HAP-1 (cell line): ENCODE results near the gene HIPK2.

Experiments used
- DNase-seq, 2 experiments: peaks; one replicate each; pipeline ENCODE4 v3.0.0-alpha.2; 2016 to 2020; ENCODE audit warnings: low spot score in 2 of 2
- H3K27me3 ChIP-seq: fragments of 250-450 bp; sonication (Bioruptor Pico); 2 replicates; pipeline ENCODE4 v1.5.1; 2020; ENCODE audit warnings: low read depth, mild to moderate bottlenecking, moderate library complexity
- H3K36me3 ChIP-seq: fragments of 250-450 bp; sonication (Bioruptor Pico); replicated peaks from 2 replicates; pipeline ENCODE4 v1.5.1; 2020; ENCODE audit warnings: mild to moderate bottlenecking
- H3K4me1 ChIP-seq: fragments of 250-450 bp; sonication (Bioruptor Pico); 2 replicates; pipeline ENCODE4 v1.5.1; 2020; ENCODE audit warnings: mild to moderate bottlenecking
- H3K4me3 ChIP-seq: fragments of 250-450 bp; sonication (Bioruptor Pico); 2 replicates; pipeline ENCODE4 v1.5.1; 2020; ENCODE audit warnings: mild to moderate bottlenecking, moderate library complexity
- H3K9me3 ChIP-seq: fragments of 250-450 bp; sonication (Bioruptor Pico); 2 replicates; pipeline ENCODE4 v1.5.1; 2020; ENCODE audit warnings: mild to moderate bottlenecking, moderate library complexity
- in situ Hi-C: fragments of 300-500 bp; cut with MboI; formaldehyde crosslinking; loops from 3 replicates; pipeline ENCODE4 v1.14.3; 2020; ENCODE audit warnings: low sequenced_read_pairs, inconsistent platforms, mixed read lengths

HIPK2 gene

DNA sequence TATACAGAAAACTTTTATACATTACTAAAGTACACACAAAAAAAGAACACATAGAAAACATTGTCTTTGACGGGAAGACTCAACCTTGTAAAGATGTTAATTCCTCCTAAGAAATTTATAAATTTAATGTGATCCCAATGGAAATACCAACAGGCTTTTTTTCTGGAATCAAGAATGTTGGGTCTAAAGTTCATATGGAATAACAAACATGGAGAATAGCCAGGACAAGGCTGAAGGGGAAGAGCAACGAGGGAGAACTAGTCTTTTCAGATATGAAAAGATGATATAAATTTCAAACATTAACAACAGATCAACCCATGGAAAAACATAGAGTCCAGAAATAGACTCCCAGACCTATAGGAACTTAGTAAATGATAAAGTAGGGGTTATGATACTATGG is 19.8 kb downstream of the HIPK2 start:
- Histone ChIP-seq H3K36me3 (no peaks in the 10 kb centered on the region), H3K9me3 (no peaks in the 10 kb centered on the region), H3K27me3 (no peaks in the 10 kb centered on the region), H3K4me1 (peaks cover 3% of the 10 kb centered on the region; the same call in 1 of the 2 replicates), H3K4me3 (no peak overlapping the region)
- DNase-seq = no peak
- in situ Hi-C loops = no loop called here

DNA sequence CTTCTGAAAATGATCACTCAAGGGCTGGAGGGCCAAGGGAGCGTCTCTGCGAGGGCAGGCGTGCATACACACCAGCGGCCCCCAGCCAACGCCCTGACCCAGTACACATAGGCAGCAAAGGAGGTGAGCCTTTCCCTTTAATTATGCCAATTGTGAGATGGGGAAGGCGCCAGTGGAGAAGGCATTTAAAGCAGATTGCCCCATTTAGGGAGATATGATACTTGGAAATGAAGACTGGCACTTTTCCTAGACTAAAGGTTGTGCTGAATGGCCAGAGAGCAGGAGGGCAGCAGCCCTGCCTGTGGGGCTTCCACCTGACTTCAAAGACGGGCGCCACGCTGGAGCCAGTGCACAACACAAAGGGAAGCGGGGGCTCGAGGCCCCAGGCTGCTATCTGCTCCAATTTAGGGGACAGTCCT is 24.1 kb downstream of the HIPK2 start:
- no peak for DNase-seq
- in situ Hi-C loops = no loop called here
- H3K36me3 ChIP-seq = no peaks in the 10 kb centered on the region
- H3K4me1 ChIP-seq = peaks cover 3% of the 10 kb centered on the region; the same call in 1 of the 2 replicates
- H3K9me3 ChIP-seq = no peaks in the 10 kb centered on the region
- no peaks in the 10 kb centered on the region for H3K27me3 ChIP-seq
- no peak overlapping the region for H3K4me3 ChIP-seq

DNA sequence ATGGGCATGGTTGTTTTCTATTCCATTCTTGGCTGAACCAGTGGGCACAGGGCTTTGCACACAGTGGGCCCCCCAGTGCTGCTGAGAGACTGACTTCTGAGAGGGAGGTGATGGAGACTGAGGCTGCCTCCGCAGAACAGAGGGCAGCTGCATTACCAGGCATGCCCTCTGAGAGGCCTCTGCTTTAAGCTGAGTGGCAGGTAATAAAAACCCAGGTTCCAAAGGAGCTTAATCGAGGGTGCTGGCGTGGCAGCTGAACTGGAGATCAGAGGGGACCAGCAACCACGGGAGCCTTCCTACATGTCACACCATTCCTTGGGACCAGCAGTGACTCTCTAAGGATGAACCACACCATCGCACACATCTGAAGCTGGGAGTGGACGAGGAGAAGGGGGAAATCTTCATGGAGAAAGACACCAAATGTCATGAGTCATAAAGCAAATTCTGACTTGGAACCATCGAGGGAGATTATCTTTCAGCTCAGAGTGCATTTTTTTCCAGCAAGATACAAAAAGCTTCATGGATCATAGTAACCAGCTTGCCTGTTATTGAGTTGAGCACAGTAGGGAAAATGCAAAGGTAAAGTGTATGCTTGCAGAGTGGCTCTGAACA is 24.6 kb downstream of the HIPK2 start:
- peaks cover 3% of the 10 kb centered on the region; the same call in 1 of the 2 replicates for H3K4me1 ChIP-seq
- no peak for DNase-seq
- H3K9me3 ChIP-seq = no peaks in the 10 kb centered on the region
- H3K4me3 ChIP-seq = no peak overlapping the region
- H3K27me3 ChIP-seq = no peaks in the 10 kb centered on the region
- in situ Hi-C loops = no loop called here
- H3K36me3 ChIP-seq = no peaks in the 10 kb centered on the region

DNA sequence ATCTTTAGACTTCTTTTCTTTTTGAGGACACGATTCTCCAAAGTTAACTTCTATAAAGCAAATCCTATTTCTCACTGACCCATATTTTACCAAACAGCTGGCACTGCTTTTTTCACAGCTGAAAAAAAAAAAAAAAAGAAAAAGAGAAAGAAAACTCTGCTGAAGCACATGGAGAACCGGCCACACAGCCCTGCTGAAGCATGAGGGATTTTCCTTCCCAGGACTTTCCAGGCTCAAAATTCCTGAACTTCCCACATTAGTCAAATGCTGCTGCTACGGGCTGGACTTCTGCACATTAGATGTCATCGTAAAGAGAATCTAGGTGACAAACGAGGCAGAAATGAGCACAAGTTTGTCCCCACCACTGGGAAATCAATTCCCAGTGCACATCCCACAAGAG is 25.2 kb downstream of the HIPK2 start:
- Histone ChIP-seq H3K36me3 (no peaks in the 10 kb centered on the region), H3K4me3 (no peak overlapping the region), H3K27me3 (no peaks in the 10 kb centered on the region), H3K4me1 (no peaks in the 10 kb centered on the region; the same call in 1 of the 2 replicates), H3K9me3 (no peaks in the 10 kb centered on the region)
- in situ Hi-C loops = no loop called here
- DNase-seq = no peak

DNA sequence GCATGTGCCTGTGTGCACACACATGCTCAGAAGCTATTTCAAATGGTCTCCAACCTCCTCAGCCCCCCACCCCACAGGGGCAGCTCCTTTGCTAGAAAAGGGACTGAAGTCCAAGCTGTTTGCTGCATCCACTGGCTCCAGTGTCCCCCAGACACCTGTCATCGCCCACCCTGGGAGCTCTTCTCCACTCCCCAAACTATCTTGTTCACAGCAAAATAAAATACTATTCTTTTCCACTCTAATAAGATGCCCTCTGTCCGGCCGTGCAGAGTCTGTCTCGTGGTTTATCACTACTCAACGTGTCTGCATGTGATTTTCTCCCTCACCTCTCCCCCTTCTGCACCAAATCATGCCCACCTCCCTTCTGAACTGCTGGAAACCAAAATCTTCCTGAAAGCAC is 25.6 kb downstream of the HIPK2 start:
- H3K27me3 ChIP-seq = no peaks in the 10 kb centered on the region
- H3K9me3 ChIP-seq = no peaks in the 10 kb centered on the region
- in situ Hi-C loops = no loop called here
- H3K36me3 ChIP-seq = no peaks in the 10 kb centered on the region
- H3K4me1 ChIP-seq = no peaks in the 10 kb centered on the region
- H3K4me3 ChIP-seq = no peak overlapping the region
- no peak for DNase-seq

DNA sequence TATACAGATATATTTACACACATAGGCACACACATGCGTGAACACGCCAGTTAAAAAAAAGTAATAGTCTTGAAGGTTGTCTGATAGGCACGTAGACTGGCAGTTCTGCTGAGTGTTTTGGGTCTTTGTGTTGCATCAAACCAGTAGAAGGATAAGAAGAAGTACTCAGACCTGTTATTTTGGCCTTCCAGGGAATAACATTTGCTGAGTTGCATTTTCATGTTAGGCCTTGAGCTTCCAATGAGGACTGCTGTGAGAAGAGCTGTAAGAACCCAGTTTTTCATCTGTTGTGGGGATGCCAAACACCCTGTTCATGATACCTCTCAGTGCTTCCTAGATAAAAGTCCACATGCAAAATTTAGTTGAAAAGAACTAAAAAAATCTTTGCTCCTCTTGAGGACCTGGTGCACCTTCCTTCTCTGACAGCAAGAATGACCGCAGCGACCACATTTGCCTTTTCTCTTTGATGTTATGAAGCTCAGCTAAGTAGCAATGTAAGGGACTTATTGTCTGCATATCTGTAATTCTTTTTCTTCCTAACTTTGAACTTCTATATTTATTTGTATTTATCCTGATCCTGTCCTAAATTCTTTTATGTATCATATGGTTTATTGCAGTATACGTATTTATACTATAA is 27.2 kb downstream of the HIPK2 start:
- no peaks in the 10 kb centered on the region for H3K4me1 ChIP-seq

DNA sequence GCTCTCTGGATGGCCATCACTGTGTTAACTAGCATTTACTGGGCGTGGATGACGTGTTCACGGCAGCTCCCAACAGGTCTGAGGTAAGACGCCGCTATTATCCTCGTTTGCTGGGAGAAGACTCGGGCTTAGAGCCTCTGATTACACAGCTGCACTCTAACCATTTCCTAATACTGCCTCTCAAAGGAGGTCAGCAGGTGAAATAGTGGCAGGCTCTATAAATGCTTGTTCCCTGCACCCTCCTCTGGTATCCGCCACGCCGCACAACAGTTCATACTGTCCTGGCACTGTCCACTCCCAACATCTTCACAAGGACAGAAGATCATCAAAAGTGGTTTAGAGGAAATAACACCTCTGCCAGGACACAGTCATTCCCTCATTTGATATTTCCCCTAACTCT is 28.3 kb downstream of the HIPK2 start:
- H3K27me3 ChIP-seq = no peaks in the 10 kb centered on the region
- DNase-seq = no peak
- H3K9me3 ChIP-seq = no peaks in the 10 kb centered on the region
- no peak overlapping the region for H3K4me3 ChIP-seq
- no peaks in the 10 kb centered on the region for H3K36me3 ChIP-seq
- in situ Hi-C loops = no loop called here
- H3K4me1 ChIP-seq = no peaks in the 10 kb centered on the region

More for the DNA sequence above, 27.2 kb downstream of the HIPK2 start:
- Histone ChIP-seq H3K36me3 (no peaks in the 10 kb centered on the region), H3K27me3 (no peaks in the 10 kb centered on the region), H3K9me3 (no peaks in the 10 kb centered on the region), H3K4me3 (no peak overlapping the region)
- DNase-seq = no peak
- in situ Hi-C loops = no loop called here

DNA sequence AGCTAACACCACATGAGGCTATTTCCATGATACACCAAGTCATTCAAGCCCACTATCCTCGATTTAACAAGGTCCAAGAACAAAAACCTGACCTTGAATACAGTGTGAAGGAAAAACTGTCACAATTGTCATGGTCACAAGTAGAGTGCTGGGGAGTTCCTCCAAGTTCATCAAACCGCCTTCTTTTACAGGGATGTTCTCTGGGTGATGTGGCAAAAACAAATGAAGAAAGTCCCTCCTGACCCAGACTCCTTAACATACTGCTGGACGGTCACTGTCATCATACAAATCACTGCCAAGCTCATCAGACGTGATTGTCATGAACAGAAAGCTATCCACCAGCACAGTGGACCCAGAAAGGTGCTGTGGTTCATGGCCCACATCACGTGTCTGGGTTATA is 28.9 kb downstream of the HIPK2 start:
- no peaks in the 10 kb centered on the region for H3K9me3 ChIP-seq
- no peaks in the 10 kb centered on the region for H3K27me3 ChIP-seq
- DNase-seq = no peak
- no peaks in the 10 kb centered on the region for H3K4me1 ChIP-seq
- in situ Hi-C loops = no loop called here
- no peaks in the 10 kb centered on the region for H3K36me3 ChIP-seq
- no peak overlapping the region for H3K4me3 ChIP-seq

DNA sequence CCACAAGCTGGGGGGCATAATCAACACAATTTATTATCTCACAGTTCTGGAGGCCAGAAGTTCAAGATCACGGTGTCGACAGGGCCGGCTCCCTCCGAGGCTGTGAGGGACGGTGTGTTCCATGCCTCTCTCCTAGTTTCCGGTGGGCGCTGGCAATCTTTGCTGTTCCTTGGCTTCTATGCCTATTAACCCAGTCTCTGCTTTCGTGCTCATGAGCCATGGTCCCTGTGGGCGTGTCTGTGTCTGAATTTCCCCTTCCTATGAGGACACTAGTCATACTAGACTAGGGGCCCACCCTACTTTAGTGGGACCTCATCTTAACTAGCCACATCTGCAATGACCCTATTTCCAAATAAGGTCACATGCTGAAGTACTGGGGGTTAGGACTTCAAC is 29.4 kb downstream of the HIPK2 start:
- H3K36me3 ChIP-seq = no peaks in the 10 kb centered on the region
- H3K4me1 ChIP-seq = no peaks in the 10 kb centered on the region
- no peak for DNase-seq
- no peak overlapping the region for H3K4me3 ChIP-seq
- H3K9me3 ChIP-seq = no peaks in the 10 kb centered on the region
- in situ Hi-C loops = no loop called here
- H3K27me3 ChIP-seq = no peaks in the 10 kb centered on the region

DNA sequence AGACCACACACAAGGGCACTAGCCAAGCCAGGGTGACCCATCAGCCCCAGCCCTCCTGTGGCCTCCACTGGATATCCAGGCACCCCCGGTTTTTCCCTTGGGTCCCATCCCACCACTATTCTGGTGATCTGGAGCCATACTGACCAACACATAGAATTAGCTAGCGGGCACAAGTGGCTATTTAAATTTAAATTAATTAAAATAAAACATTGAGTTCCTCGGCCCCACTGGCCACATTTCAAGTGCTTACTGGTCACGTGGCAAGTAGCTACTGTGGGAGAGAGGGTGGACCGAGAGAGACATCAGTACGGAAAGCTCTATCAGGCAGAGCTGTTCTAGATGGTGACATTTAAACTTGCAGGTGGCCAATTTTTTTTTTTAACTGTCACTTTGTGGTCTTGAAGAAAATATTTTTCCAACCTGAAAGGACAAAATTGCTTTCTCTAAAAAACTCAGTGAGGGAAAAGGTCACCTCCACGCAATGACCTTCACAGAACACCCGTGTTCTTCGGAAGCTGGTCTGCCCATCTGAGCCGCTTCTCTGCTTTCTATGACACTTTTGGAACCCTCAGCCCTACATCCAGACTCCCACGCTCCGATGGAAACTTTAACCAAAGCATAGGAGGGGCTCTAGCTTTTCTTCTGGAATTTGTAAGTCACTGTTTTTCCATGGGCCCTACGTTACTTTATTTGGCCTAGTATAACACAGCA is 30.0 kb downstream of the HIPK2 start:
- Histone ChIP-seq H3K27me3 (no peaks in the 10 kb centered on the region), H3K36me3 (no peaks in the 10 kb centered on the region), H3K4me3 (no peak overlapping the region), H3K4me1 (peaks cover under 1% of the 10 kb centered on the region; the same call in 1 of the 2 replicates), H3K9me3 (no peaks in the 10 kb centered on the region)
- no peak for DNase-seq
- in situ Hi-C loops = no loop called here

DNA sequence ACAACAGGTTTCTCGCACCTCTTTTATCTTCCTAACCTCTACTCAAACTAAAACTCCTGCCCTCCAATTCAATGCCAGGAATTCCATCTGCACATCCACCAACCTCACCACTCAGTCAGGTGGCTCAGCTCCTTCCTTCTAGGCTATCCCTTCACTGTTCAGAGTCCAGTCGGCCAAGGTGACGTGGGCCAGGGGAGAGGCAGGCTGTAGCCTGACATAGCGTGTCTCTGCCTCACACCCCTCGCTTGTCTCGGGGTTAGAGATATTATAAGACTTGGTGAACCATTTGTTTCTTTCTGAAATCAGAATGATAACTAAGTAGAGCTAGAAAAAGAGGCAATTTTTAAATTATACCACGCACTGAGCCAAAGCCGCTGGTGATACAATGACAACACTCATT is 31.1 kb downstream of the HIPK2 start:
- Histone ChIP-seq H3K4me3 (no peak overlapping the region), H3K9me3 (no peaks in the 10 kb centered on the region), H3K4me1 (peaks cover 12% of the 10 kb centered on the region), H3K36me3 (no peaks in the 10 kb centered on the region), H3K27me3 (no peaks in the 10 kb centered on the region)
- no peak for DNase-seq
- in situ Hi-C loops = no loop called here

DNA sequence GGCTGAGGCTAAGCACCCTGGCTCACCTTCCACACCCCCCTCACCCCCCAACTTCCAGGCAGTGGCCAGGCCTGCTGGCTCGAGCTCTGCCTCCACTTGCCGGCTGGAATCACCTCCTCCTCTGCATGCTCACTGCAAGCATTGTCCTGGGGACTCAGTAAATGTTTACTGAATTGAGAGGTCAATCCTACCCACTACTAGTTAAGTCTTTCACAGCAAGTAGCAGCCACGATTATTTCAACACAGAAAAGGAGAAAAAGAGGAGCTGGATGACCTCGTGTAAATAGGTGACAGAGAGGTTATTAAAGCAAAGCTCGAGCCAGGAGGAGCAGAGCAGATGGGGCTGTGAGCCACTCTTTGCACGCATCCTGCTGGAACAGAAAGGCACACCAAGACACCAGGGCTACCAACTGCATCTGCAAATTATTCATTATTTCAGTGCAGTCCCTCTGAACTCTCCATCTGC is 32.1 kb downstream of the HIPK2 start:
- Histone ChIP-seq H3K4me3 (no peak overlapping the region), H3K27me3 (no peaks in the 10 kb centered on the region), H3K9me3 (no peaks in the 10 kb centered on the region), H3K36me3 (no peaks in the 10 kb centered on the region), H3K4me1 (peaks cover 15% of the 10 kb centered on the region)
- no peak for DNase-seq
- in situ Hi-C loops = no loop called here

DNA sequence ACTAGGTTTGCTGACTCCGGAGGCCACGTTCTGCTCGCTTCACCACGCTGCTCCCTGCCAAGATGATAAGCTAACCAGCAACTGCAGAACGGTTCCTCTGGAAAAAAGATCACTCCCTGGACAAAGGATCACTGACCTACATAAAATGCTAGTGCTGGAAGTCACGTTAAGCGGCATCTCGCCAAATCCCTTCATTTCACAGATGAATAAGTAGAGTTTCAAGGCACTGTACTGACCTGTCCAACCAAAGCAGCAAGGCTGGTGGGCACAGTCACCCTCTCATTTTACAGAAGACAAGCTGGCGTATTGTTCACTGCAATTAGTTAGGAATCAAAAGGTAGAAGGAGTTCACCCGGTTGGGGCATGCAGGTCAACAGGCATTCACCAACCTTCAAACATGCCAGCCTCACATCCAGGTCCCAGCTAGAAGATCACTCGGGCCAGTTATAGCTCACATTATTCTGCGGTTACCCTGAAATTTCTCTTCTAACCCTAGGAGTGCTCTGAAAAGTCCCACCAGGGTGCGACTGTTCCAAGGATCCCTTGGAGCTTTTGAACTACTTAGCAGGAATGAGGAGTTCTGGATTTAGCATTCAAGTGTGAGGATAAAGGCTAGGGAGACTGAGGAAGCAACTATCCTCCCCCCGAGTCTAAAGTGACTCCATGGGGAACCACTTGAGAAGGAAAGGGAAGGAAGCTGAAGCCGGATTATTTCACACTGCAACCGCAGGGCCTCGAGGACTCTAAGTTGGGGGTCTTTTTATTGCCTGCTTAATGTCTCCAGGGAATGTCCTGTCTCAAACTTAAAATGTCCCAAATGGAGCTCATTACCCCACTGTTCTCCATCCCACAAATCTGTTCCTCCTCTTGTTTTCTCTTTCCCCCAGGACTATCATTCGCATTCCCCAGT is 32.8 kb downstream of the HIPK2 start:
- no peak for DNase-seq
- H3K4me3 ChIP-seq = no peak overlapping the region
- in situ Hi-C loops = no loop called here
- H3K36me3 ChIP-seq = no peaks in the 10 kb centered on the region
- H3K4me1 ChIP-seq = peaks cover 15% of the 10 kb centered on the region
- no peaks in the 10 kb centered on the region for H3K9me3 ChIP-seq
- no peaks in the 10 kb centered on the region for H3K27me3 ChIP-seq
